ENCODE measurements around the gene NLRP12.

- TF ChIP-seq EZH2 (IDR thresholded peaks at IDR 0.05), result no peak
- TF ChIP-seq FOXP2 (optimal IDR thresholded peaks at IDR 0.05; ENCODE audit: control extremely low read depth, extremely low read length, insufficient read depth), result no peak
- no peak for TF ChIP-seq POLR2AphosphoS5 (IDR thresholded peaks at IDR 0.05; ENCODE audit: borderline replicate concordance, low read depth, low read length)
These were observed 51.2 kb downstream of the NLRP12 start for GRCh38 chr19:53772943-53773342.

Measured in SK-N-MC (cell line).